EL (cell line): Measurements from ENCODE around the gene ARRDC3.
A peak's percentile ranks its signal among the peaks of the same experiment; 100 is the strongest.

ENCODE experiments used
- DNase-seq: peaks from one replicate; pipeline ENCODE4 v3.0.0-alpha.2; 2016

The ARRDC3 gene

GRCh38 chr5:91383956-91384300 lies 811 bp upstream of the ARRDC3 start:
- DNase-seq: peak; percentile 20

- DNase-seq: peak; percentile 37
Measured at GRCh38 chr5:91382530-91383026, 539 bp downstream of the ARRDC3 start.

GRCh38 chr5:91381774-91382359 lies 1.2 kb downstream of the ARRDC3 start:
- peak; percentile 78 for DNase-seq

GRCh38 chr5:91381239-91381773 lies 1.8 kb downstream of the ARRDC3 start:
- DNase-seq: no peak

- peak; percentile 96 for DNase-seq
Measured at GRCh38 chr5:91380491-91381238, 2.5 kb downstream of the ARRDC3 start.

GRCh38 chr5:91379914-91380490 lies 3.1 kb downstream of the ARRDC3 start:
- peak; percentile 95 for DNase-seq

GRCh38 chr5:91379246-91379913 lies 3.7 kb downstream of the ARRDC3 start:
- DNase-seq: no peak

- DNase-seq: no peak
Measured at GRCh38 chr5:91378752-91379211, 4.3 kb downstream of the ARRDC3 start.

GRCh38 chr5:91374893-91375520 lies 8.1 kb downstream of the ARRDC3 start:
- DNase-seq: no peak

- no peak for DNase-seq
Measured at GRCh38 chr5:91373600-91373999, 9.5 kb downstream of the ARRDC3 start.

GRCh38 chr5:91373006-91373405 lies 10.1 kb downstream of the ARRDC3 start:
- peak; percentile 17 for DNase-seq

GRCh38 chr5:91369480-91369879 lies 13.6 kb downstream of the ARRDC3 start:
- DNase-seq: no peak

- DNase-seq: no peak
Measured at GRCh38 chr5:91367908-91368648, 15.0 kb downstream of the ARRDC3 start.

GRCh38 chr5:91367344-91367743 lies 15.8 kb downstream of the ARRDC3 start:
- DNase-seq: no peak

GRCh38 chr5:91366551-91366950 lies 16.6 kb downstream of the ARRDC3 start:
- no peak for DNase-seq

GRCh38 chr5:91365498-91365897 lies 17.6 kb downstream of the ARRDC3 start:
- DNase-seq: no peak

- DNase-seq: no peak
Measured at GRCh38 chr5:91362935-91363334, 20.2 kb downstream of the ARRDC3 start.

GRCh38 chr5:91361790-91362189 lies 21.3 kb downstream of the ARRDC3 start:
- no peak for DNase-seq

GRCh38 chr5:91361055-91361701 lies 21.9 kb downstream of the ARRDC3 start:
- DNase-seq: no peak

GRCh38 chr5:91359962-91360609 lies 23.0 kb downstream of the ARRDC3 start:
- no peak for DNase-seq

GRCh38 chr5:91357806-91358205 lies 25.3 kb downstream of the ARRDC3 start:
- DNase-seq: no peak
